A549 (cell line): ENCODE data around the gene CCDC88B. TPM values are rescaled to one million over a fixed set of nuclear protein-coding genes. Genes with fewer than 3 reads are reported as not detected.

Experiments
- ATAC-seq, 2 experiments: fragments of 200-7000 bp in 1 of 2; fragments of >200 bp in 1 of 2; cut with Nextera tagmentation in 1 of 2; cut with Tn5 transposase in 1 of 2; 3 replicates each; pipeline versions ENCODE4 v1.8.0 to v1.9.1; 2018 to 2020; ENCODE audit warnings: mild to moderate bottlenecking in 1 of 2, moderate library complexity in 1 of 2
- CTCF ChIA-PET: fragments of 300-600 bp; sonication (Branson Sonifier 250); formaldehyde crosslinking; extraction: SDS; loops from one replicate; lab custom pipeline; 2021; ENCODE audit warnings: antibody characterized with exemption, inconsistent platforms; lab: Yijun Ruan, JAX
- POLR2A ChIA-PET: fragments of 350-600 bp; formaldehyde crosslinking; extraction: SDS; loops from one replicate; lab custom pipeline; 2021; ENCODE audit warnings: antibody characterized with exemption, inconsistent platforms; lab: Yijun Ruan, JAX
- DNase-seq, 2 experiments: peaks; one replicate each; pipeline versions ENCODE4 v3.0.0 to v3.0.0-alpha.2; 2011 to 2016; ENCODE audit warnings: low read depth in 1 of 2, low spot score in 1 of 2
- FAIRE-seq: peaks from 2 replicates; lab custom pipeline; 2011; peaks lifted over from hg19 to GRCh38; lab: Jason Lieb, UNC
- H3K27ac ChIP-seq, 2 experiments: fragments of >200 bp; sonication (Bioruptor Twin); formaldehyde crosslinking; 3 replicates each; pipeline ENCODE4 v1.5.1; 2016 to 2017
- H3K4me1 ChIP-seq: fragments of >200 bp; sonication (Bioruptor Twin); formaldehyde crosslinking; 3 replicates; pipeline ENCODE4 v1.6.1; 2016
- H3K4me2 ChIP-seq: fragments of >200 bp; sonication (Bioruptor Twin); formaldehyde crosslinking; 3 replicates; pipeline ENCODE4 v1.6.1; 2016
- H3K4me3 ChIP-seq: fragments of >200 bp; sonication (Bioruptor Twin); formaldehyde crosslinking; 3 replicates; pipeline ENCODE4 v1.5.1; 2016
- H3K9me3 ChIP-seq: fragments of >200 bp; sonication (Bioruptor Twin); formaldehyde crosslinking; 3 replicates; pipeline ENCODE4 v1.6.1; 2016
- BHLHE40 ChIP-seq: IDR thresholded peaks from 2 replicates; pipeline ENCODE4 v1.6.1; 2012; ENCODE audit warnings: low read depth, low read length, inconsistent platforms
- CBX8 ChIP-seq: fragments of 200-600 bp; sonication (generic); IDR thresholded peaks from 2 replicates; pipeline ENCODE4 v1.6.1; 2016
- CTCF ChIP-seq: fragments of >200 bp; sonication (Bioruptor Twin); formaldehyde crosslinking; IDR thresholded peaks from 3 replicates; pipeline ENCODE4 v1.5.1; 2016
- EHF ChIP-seq: fragments of 250-450 bp; sonication (Bioruptor Pico); IDR thresholded peaks from 2 replicates; pipeline ENCODE4 v1.5.0; 2020; ENCODE audit warnings: mild to moderate bottlenecking
- ELK1 ChIP-seq: fragments of 150-350 bp; IDR thresholded peaks from 2 replicates; pipeline ENCODE4 v1.6.1; 2014; ENCODE audit warnings: low read depth, mild to moderate bottlenecking, low read length
- EP300 ChIP-seq, 2 experiments: fragments of >200 bp; sonication (Bioruptor Twin); formaldehyde crosslinking; IDR thresholded peaks; 2 replicates in 1 of 2; 3 replicates in 1 of 2; pipeline ENCODE4 v1.6.1; 2016 to 2017
- FOXS1 ChIP-seq: fragments of 250-450 bp; sonication (Bioruptor Pico); IDR thresholded peaks from 2 replicates; pipeline ENCODE4 v1.5.0; 2020; ENCODE audit warnings: mild to moderate bottlenecking, moderate library complexity
- GATA3 ChIP-seq: IDR thresholded peaks from 2 replicates; pipeline ENCODE4 v1.6.1; 2012; ENCODE audit warnings: borderline replicate concordance
- HES2 ChIP-seq: fragments of >200 bp; sonication (Bioruptor Twin); formaldehyde crosslinking; IDR thresholded peaks from 2 replicates; pipeline ENCODE4 v1.6.1; 2016
- JUNB ChIP-seq: fragments of >200 bp; sonication (Bioruptor Twin); formaldehyde crosslinking; IDR thresholded peaks from 2 replicates; pipeline ENCODE4 v1.6.1; 2016
- KDM1A ChIP-seq: fragments of 200-600 bp; sonication (generic); IDR thresholded peaks from 2 replicates; pipeline ENCODE4 v1.6.1; 2016; ENCODE audit warnings: low read depth, mild to moderate bottlenecking
- MAFK ChIP-seq: fragments of 450-650 bp; IDR thresholded peaks from 2 replicates; pipeline ENCODE4 v1.6.1; 2014; ENCODE audit not compliant: partially characterized antibody
- NPAS2 ChIP-seq: fragments of 250-450 bp; sonication (Bioruptor Pico); IDR thresholded peaks from 2 replicates; pipeline ENCODE4 v1.8.0; 2022; ENCODE audit warnings: mild to moderate bottlenecking, moderate library complexity, borderline replicate concordance
- NR3C1 ChIP-seq: fragments of >200 bp; sonication (Bioruptor Twin); formaldehyde crosslinking; IDR thresholded peaks from 3 replicates; pipeline ENCODE4 v1.6.1; 2017
- PHF8 ChIP-seq: fragments of 200-600 bp; sonication (generic); IDR thresholded peaks from 2 replicates; pipeline ENCODE4 v1.6.1; 2016; ENCODE audit warnings: low read depth, mild to moderate bottlenecking, antibody characterized with exemption, moderate library complexity, borderline replicate concordance
- POLR2A ChIP-seq: IDR thresholded peaks from 2 replicates; pipeline ENCODE4 v1.6.1; 2012; ENCODE audit warnings: mild to moderate bottlenecking, low read length
- RAD21 ChIP-seq, 2 experiments: fragments of >200 bp in 1 of 2; sonication (Bioruptor Twin) in 1 of 2; formaldehyde crosslinking in 1 of 2; IDR thresholded peaks in 1 of 2; conservative IDR thresholded peaks in 1 of 2; 2 replicates in 1 of 2; 3 replicates in 1 of 2; pipeline ENCODE4 v1.6.1; 2012 to 2018; ENCODE audit warnings: inconsistent platforms in 1 of 2
- SREBF2 ChIP-seq: fragments of 450-650 bp; IDR thresholded peaks from 2 replicates; pipeline ENCODE4 v1.6.1; 2014; ENCODE audit warnings: mild to moderate bottlenecking, moderate library complexity
- TP53 ChIP-seq: fragments of 250-450 bp; sonication (Bioruptor Pico); IDR thresholded peaks from 2 replicates; pipeline ENCODE4 v1.5.0; 2021; ENCODE audit warnings: mild to moderate bottlenecking, moderate library complexity
- ZC3H11A ChIP-seq: fragments of 450-650 bp; IDR thresholded peaks from 2 replicates; pipeline ENCODE4 v1.6.1; 2014; ENCODE audit warnings: antibody characterized with exemption, mild to moderate bottlenecking
- ZFP36 ChIP-seq: fragments of 450-650 bp; IDR thresholded peaks from 2 replicates; pipeline ENCODE4 v1.6.1; 2014; ENCODE audit warnings: borderline replicate concordance; ENCODE audit not compliant: partially characterized antibody
- WGBS: methylation state at CpG from one replicate; pipeline ENCODE4 v1.1.6; 2017; ENCODE audit errors: missing lambda C conversion rate; 5-methylcytosine and 5-hydroxymethylcytosine counted together
- polyA plus RNA-seq, 4 experiments: library from polyadenylated mRNA; depleted of rRNA in 3 of 4; stranded (reverse); fragments of >200 nt; fragmentation: RNase III in 1 of 4; extraction: RNeasy Plus Mini Kit Qiagen cat#74134 plus additional on column Dnase treatment in 1 of 4; gene quantifications; 2 replicates in 3 of 4; 3 replicates in 1 of 4; pipeline ENCODE4 v1.2.3, GENCODE V29; 2011 to 2017

Gene CCDC88B
- polyA plus RNA-seq, 2 of the 4 experiments (the other 2 are of a cell fraction), result 4.8 to 8.8 TPM

DNA sequence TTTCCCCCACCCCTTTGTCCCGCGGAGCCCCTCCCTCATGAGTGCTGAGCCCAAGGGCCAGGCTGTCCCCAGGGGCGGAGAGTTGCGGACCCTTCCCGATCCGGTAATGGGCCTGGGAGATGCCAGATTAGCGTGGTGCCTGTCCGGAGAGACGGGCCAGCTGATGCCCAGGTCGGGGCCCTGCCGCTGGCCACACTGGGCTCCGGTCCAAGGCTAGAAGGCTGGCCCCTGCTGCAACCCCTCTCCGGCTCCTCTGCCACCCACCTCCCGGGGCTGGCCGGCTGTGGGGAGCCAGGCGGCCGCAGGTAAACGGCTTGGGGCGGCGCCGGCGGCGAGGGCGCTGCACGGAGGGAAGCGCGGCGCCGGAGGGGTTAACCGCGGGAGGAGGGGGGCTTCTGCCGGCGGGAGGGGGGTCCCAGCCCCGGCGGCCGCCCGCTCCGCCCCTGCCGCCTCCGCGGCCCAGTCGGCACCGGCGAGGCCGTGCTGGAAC lies 48.7 kb upstream of the CCDC88B start, which contains the start of gene KCNK4:
Gene KCNK4, plus strand, starts transcription at position 41 of the 490 bp plus-strand sequence. CDS start 1,717 bp downstream, outside the sequence.
- TF ChIP-seq KDM1A (no peak), GATA3 (no peak), HES2 (no peak), NR3C1 (no peak), CBX8 (no peak), EHF (no peak), ZFP36 (no peak), SREBF2 (no peak), MAFK (no peak), EP300 (IDR thresholded peaks at IDR 0.05) (no peak), TP53 (CRISPR knock-in tag) (no peak), PHF8 (no peak), RAD21 (conservative IDR thresholded peaks at IDR 0.05 in 1 of 2, IDR thresholded peaks at IDR 0.05 in 1 of 2) (no peak), NPAS2 (CRISPR knock-in tag) (no peak), FOXS1 (CRISPR knock-in tag) (no peak)
- ChIA-PET CTCF (interaction anchor here (2.7 to 20.5 kb wide), 2 partner anchors 12 to 40 kb away, joined by 12 to 448 read pairs; partner anchors contain the start of genes CATSPERZ, ESRRA and PLCB3), POLR2A (no interaction called here)
- Histone ChIP-seq H3K4me3 (no peak within 1 kb of the TSS), H3K27ac (0 out of 6 replicates have a peak within 1 kb of the TSS, but pooled peaks of 1 of the 2 experiments have one; percentile 30), H3K9me3 (no peaks in the 10 kb centered on the region), H3K4me1 (peaks cover 8% of the 10 kb centered on the region; the same call in 2 of the 3 replicates), H3K4me2 (peak within 1 kb of the TSS; percentile 49)
- ATAC-seq (no peak), DNase-seq (no peak), FAIRE-seq (no peak)
- 76% methylated on average over 8 of the region's 45 CpGs for WGBS

DNA sequence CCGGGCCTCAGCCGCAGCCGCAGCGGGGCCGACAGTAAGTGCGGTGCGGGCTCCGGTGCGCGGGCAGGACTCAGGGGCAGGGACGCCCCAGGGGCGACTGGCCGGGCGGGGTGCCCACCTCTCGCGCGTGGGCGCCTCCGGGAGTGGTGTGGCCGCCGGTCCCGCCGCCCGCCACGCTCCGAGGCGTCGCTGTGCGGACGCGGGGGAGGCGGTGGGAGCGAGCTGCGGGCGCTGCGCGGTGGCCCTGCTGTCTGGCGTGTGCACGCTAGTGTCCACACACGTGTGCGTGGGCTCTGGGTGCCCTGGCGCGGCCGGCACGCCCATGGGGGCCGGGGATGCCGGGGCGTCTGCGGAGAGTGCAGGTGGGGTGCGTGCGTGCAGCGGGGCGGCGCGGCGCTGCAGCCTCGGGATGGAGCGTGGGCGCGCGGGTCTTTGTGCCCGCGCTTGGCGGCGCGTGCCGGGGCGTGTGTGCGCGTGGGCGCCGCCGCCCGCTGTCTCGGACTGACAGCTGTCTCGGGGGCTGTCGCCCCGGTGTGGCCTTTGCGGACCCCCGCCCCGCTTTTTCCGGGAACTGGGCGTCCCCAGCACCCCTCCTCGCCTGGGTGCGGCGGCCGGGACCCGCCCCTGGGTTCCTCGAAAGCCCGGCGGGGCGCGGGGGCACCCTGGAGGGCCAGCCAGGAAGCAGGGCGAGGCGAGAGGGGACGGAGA lies 48.1 kb upstream of the CCDC88B start:
- no peak overlapping the region for H3K4me3 ChIP-seq
- ATAC-seq (no peak), DNase-seq (no peak), FAIRE-seq (no peak)
- no peaks in the 10 kb centered on the region for H3K9me3 ChIP-seq
- POLR2A ChIA-PET, result no interaction called here
- H3K4me2 ChIP-seq, result peak overlapping the region; percentile 49
- H3K27ac ChIP-seq, result 0 out of 6 replicates have a peak overlapping the region, but pooled peaks of 1 of the 2 experiments have one; percentile 30
- TF ChIP-seq ELK1 (no peak), BHLHE40 (no peak), CTCF (no peak), POLR2A (no peak), PHF8 (no peak), RAD21 (conservative IDR thresholded peaks at IDR 0.05 in 1 of 2, IDR thresholded peaks at IDR 0.05 in 1 of 2) (no peak), CBX8 (no peak), ZC3H11A (no peak), JUNB (no peak)
- WGBS, result 36% methylated on average over 10 of the region's 96 CpGs
- peaks cover 5% of the 10 kb centered on the region; the same call in 2 of the 3 replicates for H3K4me1 ChIP-seq
- CTCF ChIA-PET, result interaction anchor here (1.1 to 20.5 kb wide), 2 partner anchors 10 to 12 kb away, joined by 3 to 448 read pairs; partner anchors contain the start of genes CATSPERZ and ESRRA
